Rectal smooth muscle tissue (tissue), 1 donor: Measurements from ENCODE around the gene ZNF22.

Experiments used
- H3K27ac ChIP-seq: one replicate; pipeline ENCODE4 v1.7.0; 2013; ENCODE audit warnings: low read depth, low read length, inconsistent platforms
- H3K27me3 ChIP-seq: one replicate; pipeline ENCODE4 v1.7.0; 2013; ENCODE audit warnings: low read length; ENCODE audit not compliant: control insufficient read depth, insufficient read depth
- H3K36me3 ChIP-seq: one replicate; pipeline ENCODE4 v1.7.0; 2013; ENCODE audit warnings: low read length; ENCODE audit not compliant: control insufficient read depth, insufficient read depth
- H3K4me1 ChIP-seq: one replicate; pipeline ENCODE4 v1.7.0; 2013; ENCODE audit warnings: low read length; ENCODE audit not compliant: control insufficient read depth, insufficient read depth
- H3K4me3 ChIP-seq: one replicate; pipeline ENCODE4 v1.7.0; 2013; ENCODE audit warnings: low read length
- H3K9ac ChIP-seq: one replicate; pipeline ENCODE4 v1.7.0; 2013; ENCODE audit warnings: low read length

The ZNF22 gene

GRCh38 chr10:44967616-44968015 is 33.1 kb upstream of the ZNF22 start:
- Histone ChIP-seq H3K27ac (no peak overlapping the region), H3K27me3 (no peaks in the 10 kb centered on the region), H3K4me3 (no peak overlapping the region), H3K9ac (no peak overlapping the region), H3K4me1 (peaks cover 2% of the 10 kb centered on the region), H3K36me3 (no peaks in the 10 kb centered on the region)

GRCh38 chr10:44968091-44968490 is 32.6 kb upstream of the ZNF22 start:
- H3K4me1 ChIP-seq, result peaks cover 2% of the 10 kb centered on the region
- no peak overlapping the region for H3K9ac ChIP-seq
- H3K27ac ChIP-seq, result no peak overlapping the region
- no peak overlapping the region for H3K4me3 ChIP-seq
- no peaks in the 10 kb centered on the region for H3K36me3 ChIP-seq
- no peaks in the 10 kb centered on the region for H3K27me3 ChIP-seq

GRCh38 chr10:44968500-44969400 is 32.0 kb upstream of the ZNF22 start:
- Histone ChIP-seq H3K36me3 (no peaks in the 10 kb centered on the region), H3K27me3 (no peaks in the 10 kb centered on the region), H3K9ac (no peak overlapping the region), H3K27ac (no peak overlapping the region), H3K4me3 (no peak overlapping the region), H3K4me1 (peaks cover 2% of the 10 kb centered on the region)

- Histone ChIP-seq H3K4me3 (no peak overlapping the region), H3K9ac (no peak overlapping the region), H3K27me3 (no peaks in the 10 kb centered on the region), H3K36me3 (no peaks in the 10 kb centered on the region), H3K4me1 (peaks cover 2% of the 10 kb centered on the region), H3K27ac (no peak overlapping the region)
Observed at GRCh38 chr10:44969854-44970253, 30.9 kb upstream of the ZNF22 start.

- no peak overlapping the region for H3K27ac ChIP-seq
- H3K4me3 ChIP-seq, result no peak overlapping the region
- no peak overlapping the region for H3K9ac ChIP-seq
- H3K36me3 ChIP-seq, result no peaks in the 10 kb centered on the region
- no peaks in the 10 kb centered on the region for H3K27me3 ChIP-seq
- H3K4me1 ChIP-seq, result peaks cover 2% of the 10 kb centered on the region
Observed at GRCh38 chr10:44970812-44971395, 29.8 kb upstream of the ZNF22 start.

- no peak overlapping the region for H3K9ac ChIP-seq
- no peak overlapping the region for H3K27ac ChIP-seq
- H3K27me3 ChIP-seq, result no peaks in the 10 kb centered on the region
- peaks cover 2% of the 10 kb centered on the region for H3K4me1 ChIP-seq
- H3K36me3 ChIP-seq, result no peaks in the 10 kb centered on the region
- H3K4me3 ChIP-seq, result no peak overlapping the region
Observed at GRCh38 chr10:44971434-44971833, 29.3 kb upstream of the ZNF22 start.

GRCh38 chr10:44971935-44972757 is 28.6 kb upstream of the ZNF22 start:
- H3K27ac ChIP-seq, result no peak overlapping the region
- peaks cover 2% of the 10 kb centered on the region for H3K4me1 ChIP-seq
- no peak overlapping the region for H3K4me3 ChIP-seq
- no peak overlapping the region for H3K9ac ChIP-seq
- H3K27me3 ChIP-seq, result no peaks in the 10 kb centered on the region
- no peaks in the 10 kb centered on the region for H3K36me3 ChIP-seq

- H3K27me3 ChIP-seq, result no peaks in the 10 kb centered on the region
- H3K9ac ChIP-seq, result no peak overlapping the region
- no peaks in the 10 kb centered on the region for H3K36me3 ChIP-seq
- no peak overlapping the region for H3K4me3 ChIP-seq
- no peak overlapping the region for H3K27ac ChIP-seq
- H3K4me1 ChIP-seq, result peaks cover 6% of the 10 kb centered on the region
Observed at GRCh38 chr10:44972874-44973306, 27.8 kb upstream of the ZNF22 start.

GRCh38 chr10:44973323-44974081 is 27.2 kb upstream of the ZNF22 start:
- peaks cover 6% of the 10 kb centered on the region for H3K4me1 ChIP-seq
- H3K36me3 ChIP-seq, result no peaks in the 10 kb centered on the region
- H3K27ac ChIP-seq, result peak overlapping the region; percentile 83
- no peak overlapping the region for H3K4me3 ChIP-seq
- H3K9ac ChIP-seq, result no peak overlapping the region
- no peaks in the 10 kb centered on the region for H3K27me3 ChIP-seq

GRCh38 chr10:44974082-44974627 is 26.6 kb upstream of the ZNF22 start:
- H3K27ac ChIP-seq, result peak overlapping the region; percentile 83
- no peaks in the 10 kb centered on the region for H3K36me3 ChIP-seq
- H3K9ac ChIP-seq, result peak overlapping the region; percentile 8
- H3K27me3 ChIP-seq, result no peaks in the 10 kb centered on the region
- peak overlapping the region; percentile 58 for H3K4me3 ChIP-seq
- H3K4me1 ChIP-seq, result peaks cover 8% of the 10 kb centered on the region

- peak overlapping the region; percentile 8 for H3K9ac ChIP-seq
- H3K36me3 ChIP-seq, result no peaks in the 10 kb centered on the region
- H3K4me3 ChIP-seq, result peak overlapping the region; percentile 58
- no peaks in the 10 kb centered on the region for H3K27me3 ChIP-seq
- peaks cover 14% of the 10 kb centered on the region for H3K4me1 ChIP-seq
- peak overlapping the region; percentile 83 for H3K27ac ChIP-seq
Observed at GRCh38 chr10:44974628-44975430, 25.9 kb upstream of the ZNF22 start.
